ENCODE results near the gene CHRM2.

The CHRM2 gene

GRCh38 chr7:136887317-136887716, 18.9 kb downstream of the CHRM2 start:
- no peak overlapping the region for H3K4me3 ChIP-seq (ENCODE audit: low read depth, low read length)
- no peak for TF ChIP-seq CTCF (IDR thresholded peaks at IDR 0.05; ENCODE audit: insufficient read depth, low read length, missing control alignments)
- CTCF ChIA-PET, result interaction anchor here (1.1 kb wide), 1 partner anchor 13 kb away, joined by 3 read pairs; no protein-coding TSS in a partner anchor
- no peak for DNase-seq (ENCODE audit: low read depth, low spot score)
- POLR2A ChIA-PET, result no interaction called here

GRCh38 chr7:136890399-136890798, 21.9 kb downstream of the CHRM2 start:
- POLR2A ChIA-PET, result no interaction called here
- DNase-seq (ENCODE audit: low read depth, low spot score), result no peak
- TF ChIP-seq CTCF (IDR thresholded peaks at IDR 0.05; ENCODE audit: insufficient read depth, low read length, missing control alignments), result no peak
- no peak overlapping the region for H3K4me3 ChIP-seq (ENCODE audit: low read depth, low read length)
- CTCF ChIA-PET, result no interaction called here

- no peak for TF ChIP-seq CTCF (IDR thresholded peaks at IDR 0.05; ENCODE audit: insufficient read depth, low read length, missing control alignments)
- CTCF ChIA-PET, result interaction anchor here (1.0 to 1.2 kb wide), 2 partner anchors 9 to 714 kb away, joined by 3 read pairs; no protein-coding TSS in a partner anchor
- POLR2A ChIA-PET, result no interaction called here
- DNase-seq (ENCODE audit: low read depth, low spot score), result no peak
- H3K4me3 ChIP-seq (ENCODE audit: low read depth, low read length), result no peak overlapping the region
Observed at GRCh38 chr7:136891850-136892249, 23.4 kb downstream of the CHRM2 start.

GRCh38 chr7:136894789-136895188, 26.3 kb downstream of the CHRM2 start:
- ChIA-PET POLR2A (no interaction called here), CTCF (interaction anchor here (1.6 kb wide), 1 partner anchor 19 kb away, joined by 4 read pairs; no protein-coding TSS in a partner anchor)
- TF ChIP-seq CTCF (IDR thresholded peaks at IDR 0.05; ENCODE audit: insufficient read depth, low read length, missing control alignments), result no peak
- no peak overlapping the region for H3K4me3 ChIP-seq (ENCODE audit: low read depth, low read length)
- DNase-seq (ENCODE audit: low read depth, low spot score), result no peak

- no peak for TF ChIP-seq CTCF (IDR thresholded peaks at IDR 0.05; ENCODE audit: insufficient read depth, low read length, missing control alignments)
- H3K4me3 ChIP-seq (ENCODE audit: low read depth, low read length), result no peak overlapping the region
- DNase-seq (ENCODE audit: low read depth, low spot score), result no peak
- ChIA-PET CTCF (interaction anchor here (1.0 kb wide), 1 partner anchor 15 kb away, joined by 3 read pairs; no protein-coding TSS in a partner anchor), POLR2A (no interaction called here)
Observed at GRCh38 chr7:136897676-136898075, 29.2 kb downstream of the CHRM2 start.

GRCh38 chr7:136900005-136900404, 31.6 kb downstream of the CHRM2 start:
- no peak for TF ChIP-seq CTCF (IDR thresholded peaks at IDR 0.05; ENCODE audit: insufficient read depth, low read length, missing control alignments)
- DNase-seq (ENCODE audit: low read depth, low spot score), result no peak
- no peak overlapping the region for H3K4me3 ChIP-seq (ENCODE audit: low read depth, low read length)
- POLR2A ChIA-PET, result no interaction called here
- CTCF ChIA-PET, result no interaction called here
